ENCODE results near the gene SMIM13. TPM values are rescaled to one million over a fixed set of nuclear protein-coding genes. Genes with fewer than 3 reads are reported as not detected.

The SMIM13 gene
- polyA plus RNA-seq, 1 donor (not counting 4 experiments of a cell fraction or from before 2014, with no cell fraction given): 7.7 TPM

DNA sequence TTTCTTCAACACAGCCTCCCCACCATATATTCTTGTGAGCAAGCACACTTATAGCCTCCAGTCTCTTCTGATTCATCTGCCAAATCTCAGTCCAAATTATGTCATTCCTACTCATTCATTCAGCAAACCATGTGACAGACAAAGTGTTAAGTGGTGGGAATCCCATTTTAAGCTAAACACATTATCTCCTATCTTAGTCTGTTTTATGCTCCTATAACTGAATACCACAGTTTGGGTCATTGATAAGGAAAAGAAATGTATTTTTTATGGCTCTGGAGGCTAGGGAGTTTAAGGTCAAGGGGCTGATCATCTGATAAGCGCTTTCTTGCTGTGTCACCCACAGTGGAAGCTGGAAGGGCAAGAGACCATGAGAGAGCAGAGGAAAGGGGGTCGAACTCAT is 23.9 kb upstream of the SMIM13 start:
- no peaks in the 10 kb centered on the region for H3K9me1 ChIP-seq (ENCODE audit: control insufficient read depth, extremely low read depth, insufficient read depth, low read length)
- H2AFZ ChIP-seq (ENCODE audit: control insufficient read depth, low read length): no peak overlapping the region
- no peaks in the 10 kb centered on the region for H3K9me3 ChIP-seq (ENCODE audit: control insufficient read depth, low read depth, low read length)
- H3K4me1 ChIP-seq (ENCODE audit: control insufficient read depth, extremely low read depth, insufficient read depth, low read length): no peaks in the 10 kb centered on the region
- no peak overlapping the region for H3K4me2 ChIP-seq (ENCODE audit: control insufficient read depth, extremely low read depth, insufficient read depth, low read depth, low read length)
- H3K9ac ChIP-seq (ENCODE audit: control insufficient read depth, extremely low read depth, insufficient read depth, low read length): no peak overlapping the region
- H3K4me3 ChIP-seq (ENCODE audit: control insufficient read depth in 2 of 3, extremely low read depth in 1 of 3, insufficient read depth in 2 of 3, low read depth in 1 of 3, low read length in 3 of 3): no peak overlapping the region
- H3K36me3 ChIP-seq (ENCODE audit: control insufficient read depth in 2 of 2, extremely low read depth in 1 of 2, insufficient read depth in 2 of 2, low read length in 2 of 2): no peaks in the 10 kb centered on the region
- TF ChIP-seq, protein P1, sequence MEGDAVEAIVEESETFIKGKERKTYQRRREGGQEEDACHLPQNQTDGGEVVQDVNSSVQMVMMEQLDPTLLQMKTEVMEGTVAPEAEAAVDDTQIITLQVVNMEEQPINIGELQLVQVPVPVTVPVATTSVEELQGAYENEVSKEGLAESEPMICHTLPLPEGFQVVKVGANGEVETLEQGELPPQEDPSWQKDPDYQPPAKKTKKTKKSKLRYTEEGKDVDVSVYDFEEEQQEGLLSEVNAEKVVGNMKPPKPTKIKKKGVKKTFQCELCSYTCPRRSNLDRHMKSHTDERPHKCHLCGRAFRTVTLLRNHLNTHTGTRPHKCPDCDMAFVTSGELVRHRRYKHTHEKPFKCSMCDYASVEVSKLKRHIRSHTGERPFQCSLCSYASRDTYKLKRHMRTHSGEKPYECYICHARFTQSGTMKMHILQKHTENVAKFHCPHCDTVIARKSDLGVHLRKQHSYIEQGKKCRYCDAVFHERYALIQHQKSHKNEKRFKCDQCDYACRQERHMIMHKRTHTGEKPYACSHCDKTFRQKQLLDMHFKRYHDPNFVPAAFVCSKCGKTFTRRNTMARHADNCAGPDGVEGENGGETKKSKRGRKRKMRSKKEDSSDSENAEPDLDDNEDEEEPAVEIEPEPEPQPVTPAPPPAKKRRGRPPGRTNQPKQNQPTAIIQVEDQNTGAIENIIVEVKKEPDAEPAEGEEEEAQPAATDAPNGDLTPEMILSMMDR (optimal IDR thresholded peaks at IDR 0.05 in 1 of 3, IDR thresholded peaks at IDR 0.05 in 1 of 3, conservative IDR thresholded peaks at IDR 0.05 in 1 of 3; ENCODE audit: extremely low read depth in 1 of 3, insufficient read depth in 2 of 3, low read length in 3 of 3): no peak
- no peak for TF ChIP-seq EZH2 (IDR thresholded peaks at IDR 0.05; ENCODE audit: low read length)
- no peak for DNase-seq (ENCODE audit: low read depth, low spot score)
- H4K20me1 ChIP-seq (ENCODE audit: control insufficient read depth, extremely low read depth, insufficient read depth, low read length): no peaks in the 10 kb centered on the region
- no peak for FAIRE-seq
- H3K27me3 ChIP-seq (ENCODE audit: control insufficient read depth, extremely low read depth, insufficient read depth, low read length): no peaks in the 10 kb centered on the region
- no peaks in the 10 kb centered on the region for H3K79me2 ChIP-seq (ENCODE audit: control insufficient read depth, insufficient read depth, low read length)
- no peak overlapping the region for H3K27ac ChIP-seq (ENCODE audit: control insufficient read depth, insufficient read depth, low read length)
- dilution Hi-C loops (cut with MboI; ENCODE audit: extremely low pct_ligation_motif_present, low sequenced_read_pairs): loop anchor here (25.0 kb wide), 1 partner anchor 107 kb away; no protein-coding TSS in a partner anchor

DNA sequence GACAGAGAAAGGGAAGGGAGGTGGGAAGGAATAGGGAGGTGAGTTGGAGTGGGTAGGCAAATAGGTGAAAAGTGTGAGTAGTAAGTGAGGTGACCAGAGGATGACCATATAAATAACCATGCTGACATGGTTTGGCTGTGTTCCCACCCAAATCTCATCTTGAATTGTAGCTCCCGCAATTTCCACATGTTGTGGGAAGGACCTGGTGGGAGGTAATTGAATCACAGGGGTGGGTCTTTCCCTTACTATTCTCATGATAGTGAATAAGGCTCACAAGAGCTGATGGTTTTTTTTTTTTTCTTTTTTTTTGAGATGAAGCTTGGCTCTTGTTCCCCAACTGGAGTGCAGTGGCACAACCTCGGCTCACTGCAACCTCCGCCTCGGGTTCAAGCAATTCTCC is 21.5 kb upstream of the SMIM13 start:
- no peak overlapping the region for H3K9ac ChIP-seq (ENCODE audit: control insufficient read depth, extremely low read depth, insufficient read depth, low read length)
- no peak overlapping the region for H2AFZ ChIP-seq (ENCODE audit: control insufficient read depth, low read length)
- no peak overlapping the region for H3K4me2 ChIP-seq (ENCODE audit: control insufficient read depth, extremely low read depth, insufficient read depth, low read depth, low read length)
- no peak overlapping the region for H3K4me3 ChIP-seq (ENCODE audit: control insufficient read depth in 2 of 3, extremely low read depth in 1 of 3, insufficient read depth in 2 of 3, low read depth in 1 of 3, low read length in 3 of 3)
- no peaks in the 10 kb centered on the region for H4K20me1 ChIP-seq (ENCODE audit: control insufficient read depth, extremely low read depth, insufficient read depth, low read length)
- H3K4me1 ChIP-seq (ENCODE audit: control insufficient read depth, extremely low read depth, insufficient read depth, low read length): peaks cover 13% of the 10 kb centered on the region
- TF ChIP-seq, protein P1 (optimal IDR thresholded peaks at IDR 0.05 in 1 of 3, IDR thresholded peaks at IDR 0.05 in 1 of 3, conservative IDR thresholded peaks at IDR 0.05 in 1 of 3; ENCODE audit: extremely low read depth in 1 of 3, insufficient read depth in 2 of 3, low read length in 3 of 3): no peak
- no peak for TF ChIP-seq EZH2 (IDR thresholded peaks at IDR 0.05; ENCODE audit: low read length)
- H3K9me3 ChIP-seq (ENCODE audit: control insufficient read depth, low read depth, low read length): no peaks in the 10 kb centered on the region
- no peaks in the 10 kb centered on the region for H3K36me3 ChIP-seq (ENCODE audit: control insufficient read depth in 2 of 2, extremely low read depth in 1 of 2, insufficient read depth in 2 of 2, low read length in 2 of 2)
- H3K27ac ChIP-seq (ENCODE audit: control insufficient read depth, insufficient read depth, low read length): no peak overlapping the region
- DNase-seq (ENCODE audit: low read depth, low spot score) (no peak), FAIRE-seq (no peak)
- H3K27me3 ChIP-seq (ENCODE audit: control insufficient read depth, extremely low read depth, insufficient read depth, low read length): no peaks in the 10 kb centered on the region
- dilution Hi-C loops (cut with MboI; ENCODE audit: extremely low pct_ligation_motif_present, low sequenced_read_pairs): loop anchor here (25.0 kb wide), 1 partner anchor 110 kb away; no protein-coding TSS in a partner anchor
- H3K79me2 ChIP-seq (ENCODE audit: control insufficient read depth, insufficient read depth, low read length): no peaks in the 10 kb centered on the region
- no peaks in the 10 kb centered on the region for H3K9me1 ChIP-seq (ENCODE audit: control insufficient read depth, extremely low read depth, insufficient read depth, low read length)

All from keratinocyte (primary cell).